Measurements from ENCODE around the gene FYB1. TPM values are rescaled to one million over a fixed set of nuclear protein-coding genes. Genes with fewer than 3 reads are reported as not detected.

The FYB1 gene
- total and polyA plus RNA-seq, 4 experiments from 2014 or later: 184 to 596 (median 493) TPM

GRCh38 chr5:39202597-39203274 lies 16.6 kb downstream of the FYB1 start:
- Mint-ChIP-seq H3K9me3 (no peaks in the 10 kb centered on the region), H3K4me3 (peak overlapping the region; percentile 94 to 100 (median 98)), H3K4me1 (peaks cover 31 to 51% (median 40%) of the 10 kb centered on the region in 4 donors), H3K36me3 (peaks cover 27 to 36% of the 10 kb centered on the region in 2 donors), H3K27me3 (no peaks in the 10 kb centered on the region), H3K27ac (peak overlapping the region; percentile 91 to 99 (median 96))
- ChIA-PET CTCF (ENCODE audit: partially characterized antibody) (interaction anchor here (0.8 to 19.4 kb wide), 11 partner anchors 9 to 80 kb away, joined by 3 to 313 read pairs (median 14); partner anchors contain the start of gene FYB1), POLR2A (ENCODE audit: partially characterized antibody) (interaction anchor here (1.2 to 43.1 kb wide), 8 partner anchors 8 to 80 kb away, joined by 4 to 1810 read pairs (median 318); partner anchors contain the start of gene FYB1)
- no peaks in the 10 kb centered on the region for H3K27me3 ChIP-seq (ENCODE audit: insufficient read depth, low read length)
- no peaks in the 10 kb centered on the region for H3K9me3 ChIP-seq (ENCODE audit: control insufficient read depth in 1 of 2, low read length in 2 of 2)
- H3K36me3 ChIP-seq (ENCODE audit: insufficient read depth, low read length): no peaks in the 10 kb centered on the region
- peaks cover 44% of the 10 kb centered on the region for H3K4me1 ChIP-seq (ENCODE audit: insufficient read depth, low read length)
- H3K4me3 ChIP-seq (ENCODE audit: low read length in 2 of 2): peak overlapping the region; percentile 74 to 96
- peak; percentile 59 to 70 (median 67) for DNase-seq
- H3K27ac ChIP-seq (ENCODE audit: low read depth, low read length): peak overlapping the region; percentile 84
- intact Hi-C loops (cut with micrococcal nuclease): loop anchor here (1.0 kb wide), 2 partner anchors 9 to 15 kb away; no protein-coding TSS in a partner anchor

DNA sequence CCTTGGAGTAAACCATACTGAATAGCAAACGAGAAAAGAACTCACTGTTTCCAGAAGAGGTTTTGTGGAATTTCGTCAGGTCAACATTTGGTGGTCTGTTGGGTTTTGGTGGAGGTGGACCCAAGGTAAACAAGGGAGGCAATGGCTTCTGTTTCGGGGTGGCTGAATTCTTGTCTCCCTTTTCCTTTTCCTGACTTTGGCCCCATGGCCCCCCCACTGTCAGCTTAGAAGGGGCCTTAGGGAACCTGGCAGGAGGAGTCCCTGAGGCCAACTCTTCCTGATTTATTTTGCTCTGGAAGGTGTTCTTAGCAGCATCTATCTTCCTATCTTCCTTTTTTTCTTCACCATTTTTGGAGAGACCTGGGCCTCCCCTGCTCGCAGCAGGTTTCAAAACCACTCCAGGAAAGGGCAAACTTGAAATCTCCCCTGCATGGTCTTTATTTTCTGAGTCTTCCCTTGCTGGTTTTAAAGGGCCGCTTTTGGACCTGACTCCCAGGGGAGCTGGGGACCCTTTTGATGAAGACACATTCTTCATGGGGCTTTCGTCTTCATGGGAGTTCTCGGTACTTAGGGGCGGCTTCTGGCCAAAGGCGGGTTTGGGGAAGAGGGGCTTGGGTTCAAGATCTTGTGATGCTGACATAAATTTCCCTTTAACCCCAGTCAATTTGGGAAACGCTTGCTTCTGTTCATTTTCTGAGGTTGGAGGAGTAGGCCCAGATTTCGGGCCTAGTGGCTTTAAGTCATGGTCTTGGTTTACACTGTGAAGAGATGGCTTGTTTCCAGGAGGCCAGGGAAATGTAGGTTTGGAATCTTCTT lies 17.4 kb downstream of the FYB1 start:
- Mint-ChIP-seq H3K4me1 (peaks cover 28 to 50% (median 36%) of the 10 kb centered on the region in 4 donors), H3K27ac (peak overlapping the region; percentile 91 to 99 (median 96)), H3K27me3 (no peaks in the 10 kb centered on the region), H3K4me3 (peak overlapping the region; percentile 94 to 100 (median 98)), H3K9me3 (no peaks in the 10 kb centered on the region), H3K36me3 (peaks cover 27 to 42% of the 10 kb centered on the region in 2 donors)
- H3K4me3 ChIP-seq (ENCODE audit: low read length in 2 of 2): peak overlapping the region; percentile 74 to 96
- CTCF ChIA-PET (ENCODE audit: partially characterized antibody): interaction anchor here (1.0 to 19.4 kb wide), 16 partner anchors 8 to 85 kb away, joined by 3 to 313 read pairs (median 12); partner anchors contain the start of gene FYB1
- peaks cover 42% of the 10 kb centered on the region for H3K4me1 ChIP-seq (ENCODE audit: insufficient read depth, low read length)
- POLR2A ChIA-PET (ENCODE audit: partially characterized antibody): interaction anchor here (0.8 to 43.1 kb wide), 10 partner anchors 9 to 83 kb away, joined by 3 to 1810 read pairs (median 157); partner anchors contain the start of gene FYB1
- DNase-seq: no peak
- H3K36me3 ChIP-seq (ENCODE audit: insufficient read depth, low read length): no peaks in the 10 kb centered on the region
- H3K9me3 ChIP-seq (ENCODE audit: control insufficient read depth in 1 of 2, low read length in 2 of 2): no peaks in the 10 kb centered on the region
- no peaks in the 10 kb centered on the region for H3K27me3 ChIP-seq (ENCODE audit: insufficient read depth, low read length)
- intact Hi-C loops (cut with micrococcal nuclease): loop anchor here (1.0 kb wide), 1 partner anchor 81 kb away; no protein-coding TSS in a partner anchor
- H3K27ac ChIP-seq (ENCODE audit: low read depth, low read length): peak overlapping the region; percentile 84

DNA sequence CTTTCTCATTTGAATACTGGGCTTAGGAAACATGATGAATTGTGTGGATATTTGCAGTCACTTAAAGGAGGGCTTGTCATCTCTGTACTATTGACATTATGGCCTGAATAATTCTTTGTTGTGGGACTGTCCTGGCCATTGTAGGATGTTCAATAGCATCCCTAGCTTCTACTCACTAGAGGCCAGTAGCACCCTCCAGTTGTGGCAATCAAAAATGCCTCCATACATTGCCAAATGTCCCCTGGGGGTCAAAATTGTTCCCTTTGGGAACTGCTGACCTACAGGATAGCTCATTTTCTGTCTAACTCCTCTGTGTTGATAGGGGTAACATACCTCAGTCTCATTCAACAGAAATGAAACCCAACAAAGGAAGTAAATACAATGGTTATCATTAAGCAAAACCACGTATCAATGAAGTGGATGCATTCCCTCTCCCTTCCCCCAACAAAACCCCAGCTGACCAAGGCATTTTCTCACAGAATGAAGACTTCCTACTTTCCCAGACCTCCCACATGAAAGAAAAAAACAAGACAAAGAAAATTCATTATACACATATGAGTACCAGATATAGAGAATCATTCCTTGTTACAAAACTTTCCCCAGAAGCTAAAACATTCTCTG lies 18.1 kb downstream of the FYB1 start:
- CTCF ChIA-PET (ENCODE audit: partially characterized antibody): interaction anchor here (0.7 to 19.4 kb wide), 23 partner anchors 8 to 344 kb away, joined by 3 to 313 read pairs (median 8); partner anchors contain the start of gene FYB1
- Mint-ChIP-seq H3K4me1 (peaks cover 29 to 50% (median 35%) of the 10 kb centered on the region in 4 donors), H3K9me3 (no peaks in the 10 kb centered on the region), H3K36me3 (peaks cover 34 to 48% of the 10 kb centered on the region in 2 donors), H3K27ac (peak overlapping the region; percentile 91 to 99 (median 96)), H3K27me3 (no peaks in the 10 kb centered on the region), H3K4me3 (peak overlapping the region; percentile 94 to 100 (median 98))
- H3K27me3 ChIP-seq (ENCODE audit: insufficient read depth, low read length): no peaks in the 10 kb centered on the region
- no peak for DNase-seq
- no peaks in the 10 kb centered on the region for H3K36me3 ChIP-seq (ENCODE audit: insufficient read depth, low read length)
- intact Hi-C loops (cut with micrococcal nuclease): loop anchor here (1.0 kb wide), 1 partner anchor 82 kb away; no protein-coding TSS in a partner anchor
- H3K27ac ChIP-seq (ENCODE audit: low read depth, low read length): peak overlapping the region; percentile 84
- no peaks in the 10 kb centered on the region for H3K9me3 ChIP-seq (ENCODE audit: control insufficient read depth in 1 of 2, low read length in 2 of 2)
- H3K4me1 ChIP-seq (ENCODE audit: insufficient read depth, low read length): peaks cover 41% of the 10 kb centered on the region
- H3K4me3 ChIP-seq (ENCODE audit: low read length in 2 of 2): peak overlapping the region; percentile 74 to 96
- POLR2A ChIA-PET (ENCODE audit: partially characterized antibody): interaction anchor here (0.8 to 43.1 kb wide), 11 partner anchors 10 to 83 kb away, joined by 3 to 1810 read pairs (median 39); partner anchors contain the start of gene FYB1

- Histone ChIP-seq H3K27me3 (ENCODE audit: insufficient read depth, low read length) (no peaks in the 10 kb centered on the region), H3K27ac (ENCODE audit: low read depth, low read length) (peak overlapping the region; percentile 84), H3K9me3 (ENCODE audit: control insufficient read depth in 1 of 2, low read length in 2 of 2) (no peaks in the 10 kb centered on the region), H3K4me1 (ENCODE audit: insufficient read depth, low read length) (peaks cover 40% of the 10 kb centered on the region), H3K4me3 (ENCODE audit: low read length in 2 of 2) (peak overlapping the region; percentile 74 to 96), H3K36me3 (ENCODE audit: insufficient read depth, low read length) (no peaks in the 10 kb centered on the region)
- Mint-ChIP-seq H3K27ac (peak overlapping the region; percentile 91 to 99 (median 96)), H3K4me3 (peak overlapping the region; percentile 94 to 100 (median 98)), H3K4me1 (peaks cover 23 to 48% (median 30%) of the 10 kb centered on the region in 4 donors), H3K9me3 (no peaks in the 10 kb centered on the region), H3K27me3 (no peaks in the 10 kb centered on the region), H3K36me3 (peaks cover 44 to 56% of the 10 kb centered on the region in 2 donors)
- ChIA-PET POLR2A (ENCODE audit: partially characterized antibody) (interaction anchor here (1.0 to 43.1 kb wide), 9 partner anchors 9 to 83 kb away, joined by 3 to 1810 read pairs (median 275); partner anchors contain the start of gene FYB1), CTCF (ENCODE audit: partially characterized antibody) (interaction anchor here (1.0 to 19.4 kb wide), 22 partner anchors 10 to 347 kb away, joined by 3 to 313 read pairs (median 8); partner anchors contain the start of gene FYB1)
- intact Hi-C loops (cut with micrococcal nuclease): loop anchor here (1.0 kb wide), 1 partner anchor 10 kb away; no protein-coding TSS in a partner anchor
- DNase-seq: no peak
Measured at GRCh38 chr5:39200081-39200480, 19.3 kb downstream of the FYB1 start.

- Mint-ChIP-seq H3K36me3 (peaks cover 51 to 64% of the 10 kb centered on the region in 2 donors), H3K4me1 (peaks cover 23 to 48% (median 31%) of the 10 kb centered on the region in 4 donors), H3K4me3 (peak overlapping the region; percentile 94 to 100 (median 98)), H3K9me3 (no peaks in the 10 kb centered on the region), H3K27ac (peak overlapping the region; percentile 91 to 99 (median 96)), H3K27me3 (no peaks in the 10 kb centered on the region)
- intact Hi-C loops (cut with micrococcal nuclease): loop anchor here (1.0 to 5.0 kb wide), 2 partner anchors 12 to 37 kb away; no protein-coding TSS in a partner anchor
- POLR2A ChIA-PET (ENCODE audit: partially characterized antibody): interaction anchor here (3.8 to 43.1 kb wide), 7 partner anchors 8 to 83 kb away, joined by 22 to 1810 read pairs (median 362); partner anchors contain the start of gene FYB1
- peak overlapping the region; percentile 84 for H3K27ac ChIP-seq (ENCODE audit: low read depth, low read length)
- no peaks in the 10 kb centered on the region for H3K36me3 ChIP-seq (ENCODE audit: insufficient read depth, low read length)
- DNase-seq: no peak
- H3K9me3 ChIP-seq (ENCODE audit: control insufficient read depth in 1 of 2, low read length in 2 of 2): no peaks in the 10 kb centered on the region
- peak overlapping the region; percentile 74 to 96 for H3K4me3 ChIP-seq (ENCODE audit: low read length in 2 of 2)
- H3K4me1 ChIP-seq (ENCODE audit: insufficient read depth, low read length): peaks cover 40% of the 10 kb centered on the region
- CTCF ChIA-PET (ENCODE audit: partially characterized antibody): interaction anchor here (1.0 to 19.4 kb wide), 11 partner anchors 11 to 348 kb away, joined by 3 to 313 read pairs (median 11); partner anchors contain the start of gene FYB1
- H3K27me3 ChIP-seq (ENCODE audit: insufficient read depth, low read length): no peaks in the 10 kb centered on the region
Measured at GRCh38 chr5:39199335-39199734, 20.0 kb downstream of the FYB1 start.

DNA sequence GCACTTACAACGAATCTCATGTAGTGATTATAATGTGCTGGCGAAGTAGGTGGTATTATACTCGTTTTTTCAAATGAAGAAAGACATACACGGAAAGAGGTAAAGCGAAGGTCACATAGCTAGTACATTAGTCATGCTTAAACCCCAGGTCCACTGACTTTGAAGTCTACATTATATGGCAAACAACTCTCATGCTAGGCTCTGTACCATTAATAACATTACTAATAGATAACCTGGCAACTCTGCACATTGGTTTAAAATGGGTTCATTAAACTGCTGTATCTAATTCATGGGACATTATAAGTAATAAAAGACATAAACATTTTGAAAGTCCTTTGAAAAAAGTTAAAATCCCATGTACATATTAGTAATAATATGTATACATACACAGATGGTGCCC lies 21.2 kb downstream of the FYB1 start:
- intact Hi-C loops (cut with micrococcal nuclease): loop anchor here (5.0 kb wide), 1 partner anchor 36 kb away; no protein-coding TSS in a partner anchor
- peaks cover 62 to 75% of the 10 kb centered on the region in 2 donors for H3K36me3 Mint-ChIP-seq
- POLR2A ChIA-PET (ENCODE audit: partially characterized antibody): interaction anchor here (4.6 to 43.1 kb wide), 6 partner anchors 7 to 85 kb away, joined by 19 to 1810 read pairs (median 417); partner anchors contain the start of gene FYB1

More for the DNA sequence above, 21.2 kb downstream of the FYB1 start:
- Mint-ChIP-seq H3K27me3 (no peaks in the 10 kb centered on the region), H3K4me1 (peaks cover 25 to 48% (median 35%) of the 10 kb centered on the region in 4 donors), H3K9me3 (no peaks in the 10 kb centered on the region), H3K27ac (peak overlapping the region; percentile 13 to 95 (median 84)), H3K4me3 (peak overlapping the region; percentile 82 to 91 (median 88))
- Histone ChIP-seq H3K27me3 (ENCODE audit: insufficient read depth, low read length) (no peaks in the 10 kb centered on the region), H3K4me1 (ENCODE audit: insufficient read depth, low read length) (peaks cover 41% of the 10 kb centered on the region), H3K9me3 (ENCODE audit: control insufficient read depth in 1 of 2, low read length in 2 of 2) (no peaks in the 10 kb centered on the region), H3K36me3 (ENCODE audit: insufficient read depth, low read length) (no peaks in the 10 kb centered on the region), H3K4me3 (ENCODE audit: low read length in 2 of 2) (peak overlapping the region; percentile 47 to 57), H3K27ac (ENCODE audit: low read depth, low read length) (peak overlapping the region; percentile 50)
- DNase-seq: no peak
- CTCF ChIA-PET (ENCODE audit: partially characterized antibody): interaction anchor here (0.7 to 19.4 kb wide), 7 partner anchors 11 to 85 kb away, joined by 3 to 313 read pairs (median 4); partner anchors contain the start of gene FYB1
